Cardiac atrium fibroblast (primary cell): Measurements from ENCODE around the gene GPR171. TPM values are rescaled to one million over a fixed set of nuclear protein-coding genes. Genes with fewer than 3 reads are reported as not detected.

Experiments
- total RNA-seq: library from RNA; depleted of rRNA; stranded (reverse); fragments of >200 nt; gene quantifications from 2 replicates; pipeline ENCODE4 v1.2.3, GENCODE V29; 2015

The GPR171 gene, protein sequence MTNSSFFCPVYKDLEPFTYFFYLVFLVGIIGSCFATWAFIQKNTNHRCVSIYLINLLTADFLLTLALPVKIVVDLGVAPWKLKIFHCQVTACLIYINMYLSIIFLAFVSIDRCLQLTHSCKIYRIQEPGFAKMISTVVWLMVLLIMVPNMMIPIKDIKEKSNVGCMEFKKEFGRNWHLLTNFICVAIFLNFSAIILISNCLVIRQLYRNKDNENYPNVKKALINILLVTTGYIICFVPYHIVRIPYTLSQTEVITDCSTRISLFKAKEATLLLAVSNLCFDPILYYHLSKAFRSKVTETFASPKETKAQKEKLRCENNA
- total RNA-seq = not detected in 2 replicates

DNA sequence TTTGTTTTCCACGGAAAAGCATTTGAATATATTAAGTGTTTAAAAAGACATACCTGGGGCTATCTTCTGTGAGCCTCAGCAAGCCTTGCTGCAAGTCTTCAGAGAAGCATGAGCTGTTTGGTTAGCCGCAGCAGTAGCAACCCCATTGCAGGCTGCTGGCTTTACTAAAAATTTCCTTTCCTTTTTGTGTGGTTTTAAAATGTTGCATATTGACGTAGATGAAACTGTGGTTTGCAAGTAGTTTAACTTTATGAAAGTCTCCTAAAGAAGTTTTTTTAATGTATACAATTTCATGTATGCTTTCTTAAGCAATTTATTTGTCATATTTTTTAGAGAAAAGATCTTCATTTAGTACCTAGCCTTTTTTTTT lies at the start of gene GPR171:
Gene GPR171, minus strand, starts transcription at position 166 of the 370 bp plus-strand sequence. CDS start 3,830 bp downstream, outside the sequence.

Other genes with a start within 250 kb of the GPR171 start
- not detected in 2 replicates for gene CLRN1, start 230.5 kb downstream of the GPR171 start, total RNA-seq
- under 0.01 and 1.8 TPM in 2 replicates for gene MED12L, start 117.6 kb downstream of the GPR171 start, total RNA-seq
- gene P2RY14, start 75.3 kb upstream of the GPR171 start, total RNA-seq = not detected in 2 replicates
- gene GPR87, start 113.6 kb upstream of the GPR171 start, total RNA-seq = not detected in 2 replicates
- gene P2RY13, start 126.3 kb upstream of the GPR171 start, total RNA-seq = not detected in 2 replicates
- not detected in 2 replicates for gene P2RY12, start 181.5 kb upstream of the GPR171 start, total RNA-seq